Measurements from ENCODE around the gene STAC3.

The STAC3 gene

DNA sequence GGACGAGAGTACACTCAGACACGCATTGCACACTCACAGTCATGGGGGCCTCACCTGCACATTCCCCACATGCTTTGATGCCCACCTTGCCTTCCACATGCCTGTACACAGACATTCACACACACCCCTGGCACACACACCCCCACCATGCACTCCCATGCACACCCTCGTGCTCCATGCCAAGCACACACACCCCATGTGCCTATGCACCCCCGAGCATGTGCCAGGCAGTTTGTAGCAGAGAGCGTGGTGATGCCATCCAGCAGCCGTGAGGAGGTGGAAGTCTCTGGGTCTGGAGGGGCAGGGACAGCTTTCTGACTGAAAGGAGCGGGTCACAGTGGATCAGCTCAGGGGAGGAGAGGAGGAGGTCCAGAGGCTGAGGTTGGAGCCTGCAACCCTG, 45.1 kb downstream of the STAC3 start:
- H3K27me3 ChIP-seq (ENCODE audit: insufficient read depth, low read depth, severe bottlenecking) = no peaks in the 10 kb centered on the region
- no peak for TF ChIP-seq CTCF (IDR thresholded peaks at IDR 0.05; ENCODE audit: low read depth, low read length)
- no peak overlapping the region for H3K27ac ChIP-seq
- peaks cover 3% of the 10 kb centered on the region; the same call in 1 of the 2 replicates for H3K36me3 ChIP-seq
- H3K4me3 ChIP-seq (ENCODE audit: low read depth, low read length) = no peak overlapping the region
- DNase-seq = no peak
- no peaks in the 10 kb centered on the region for H3K9me3 ChIP-seq (ENCODE audit: severe bottlenecking)

GRCh38 chr12:57205186-57205585, 45.8 kb downstream of the STAC3 start:
- peaks cover 3% of the 10 kb centered on the region; the same call in 1 of the 2 replicates for H3K36me3 ChIP-seq
- H3K9me3 ChIP-seq (ENCODE audit: severe bottlenecking) = no peaks in the 10 kb centered on the region
- no peaks in the 10 kb centered on the region for H3K27me3 ChIP-seq (ENCODE audit: insufficient read depth, low read depth, severe bottlenecking)
- H3K4me3 ChIP-seq (ENCODE audit: low read depth, low read length) = no peak overlapping the region
- no peak for DNase-seq
- TF ChIP-seq CTCF (IDR thresholded peaks at IDR 0.05; ENCODE audit: low read depth, low read length) = no peak
- no peak overlapping the region for H3K27ac ChIP-seq

DNA sequence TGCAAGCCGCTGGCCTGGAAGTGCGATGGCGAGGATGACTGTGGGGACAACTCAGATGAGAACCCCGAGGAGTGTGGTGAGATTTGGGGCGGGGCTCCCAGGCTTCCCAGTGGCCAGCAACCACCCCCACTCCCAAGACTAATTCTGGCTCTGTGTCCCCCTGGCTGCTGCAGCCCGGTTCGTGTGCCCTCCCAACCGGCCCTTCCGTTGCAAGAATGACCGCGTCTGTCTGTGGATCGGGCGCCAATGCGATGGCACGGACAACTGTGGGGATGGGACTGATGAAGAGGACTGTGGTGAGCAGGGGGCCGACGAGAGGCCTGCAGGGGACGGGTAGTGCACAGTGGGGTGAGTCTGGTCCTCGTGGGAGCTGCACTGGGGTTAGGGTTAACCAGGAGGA, 46.5 kb downstream of the STAC3 start:
- no peak for DNase-seq
- H3K36me3 ChIP-seq = peaks cover 3% of the 10 kb centered on the region; the same call in 1 of the 2 replicates
- no peaks in the 10 kb centered on the region for H3K27me3 ChIP-seq (ENCODE audit: insufficient read depth, low read depth, severe bottlenecking)
- H3K27ac ChIP-seq = no peak overlapping the region
- H3K9me3 ChIP-seq (ENCODE audit: severe bottlenecking) = no peaks in the 10 kb centered on the region
- TF ChIP-seq CTCF (IDR thresholded peaks at IDR 0.05; ENCODE audit: low read depth, low read length) = no peak
- no peak overlapping the region for H3K4me3 ChIP-seq (ENCODE audit: low read depth, low read length)

- DNase-seq = no peak
- H3K36me3 ChIP-seq = peaks cover 3% of the 10 kb centered on the region; the same call in 1 of the 2 replicates
- TF ChIP-seq CTCF (IDR thresholded peaks at IDR 0.05; ENCODE audit: low read depth, low read length) = no peak
- no peaks in the 10 kb centered on the region for H3K27me3 ChIP-seq (ENCODE audit: insufficient read depth, low read depth, severe bottlenecking)
- no peaks in the 10 kb centered on the region for H3K9me3 ChIP-seq (ENCODE audit: severe bottlenecking)
- no peak overlapping the region for H3K4me3 ChIP-seq (ENCODE audit: low read depth, low read length)
- no peak overlapping the region for H3K27ac ChIP-seq
Measured at GRCh38 chr12:57203791-57204190, 47.2 kb downstream of the STAC3 start.

DNA sequence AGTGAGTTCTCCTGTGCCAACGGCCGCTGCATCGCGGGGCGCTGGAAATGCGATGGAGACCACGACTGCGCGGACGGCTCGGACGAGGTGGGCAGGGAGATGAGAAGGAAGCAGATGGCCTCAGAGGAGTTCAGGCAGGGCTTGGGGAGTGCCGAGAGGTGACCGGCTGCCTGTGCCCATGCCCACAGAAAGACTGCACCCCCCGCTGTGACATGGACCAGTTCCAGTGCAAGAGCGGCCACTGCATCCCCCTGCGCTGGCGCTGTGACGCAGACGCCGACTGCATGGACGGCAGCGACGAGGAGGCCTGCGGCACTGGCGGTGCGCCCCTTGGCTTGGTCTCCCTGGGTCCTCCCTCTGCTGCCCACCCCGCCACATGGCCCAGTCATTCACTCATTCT, 47.8 kb downstream of the STAC3 start:
- peaks cover 3% of the 10 kb centered on the region for H3K36me3 ChIP-seq

More for the DNA sequence above, 47.8 kb downstream of the STAC3 start:
- Histone ChIP-seq H3K27me3 (ENCODE audit: insufficient read depth, low read depth, severe bottlenecking) (no peaks in the 10 kb centered on the region), H3K4me3 (ENCODE audit: low read depth, low read length) (no peak overlapping the region), H3K27ac (no peak overlapping the region), H3K9me3 (ENCODE audit: severe bottlenecking) (no peaks in the 10 kb centered on the region)
- TF ChIP-seq CTCF (IDR thresholded peaks at IDR 0.05; ENCODE audit: low read depth, low read length) = no peak
- DNase-seq = no peak
